PC-3 (cell line): ENCODE data around the gene NOP53. TPM values are rescaled to one million over a fixed set of nuclear protein-coding genes. Genes with fewer than 3 reads are reported as not detected.

Experiments used
- ATAC-seq: fragments of 200-7000 bp; cut with Tn5 transposase; 2 replicates; pipeline ENCODE4 v1.9.1; 2020; ENCODE audit warnings: mild to moderate bottlenecking, moderate library complexity
- BruUV-seq: library from RNA; stranded (reverse); fragments of 400-500 nt; replicated peaks from 2 replicates; lab custom pipeline; 2021; lab: Mats Ljungman, UMichigan
- CTCF ChIA-PET: fragments of 300-600 bp; sonication (Branson Sonifier 250); formaldehyde crosslinking; loops from one replicate; lab custom pipeline; 2022; ENCODE audit warnings: antibody characterized with exemption; lab: Charles Lee
- POLR2A ChIA-PET: fragments of 300-600 bp; sonication (Branson Sonifier 250); formaldehyde crosslinking; loops from one replicate; lab custom pipeline; 2022; ENCODE audit warnings: antibody characterized with exemption; ENCODE audit not compliant: unreplicated experiment; lab: Charles Lee
- DNase-seq: peaks from one replicate; pipeline ENCODE4 v3.0.0-alpha.2; 2015
- H2AFZ ChIP-seq: fragments of 300-600 bp; sonication (generic); 2 replicates; pipeline ENCODE4 v1.6.0; 2016; ENCODE audit warnings: antibody characterized with exemption, low read length
- H3F3A ChIP-seq: fragments of 300-600 bp; sonication (generic); one replicate; pipeline ENCODE4 v1.6.0; 2017; ENCODE audit warnings: antibody characterized with exemption, low read length, control low read depth, mild to moderate bottlenecking; ENCODE audit not compliant: unreplicated experiment
- H3K27ac ChIP-seq: fragments of 300-600 bp; sonication (generic); 2 replicates; pipeline ENCODE4 v1.5.1; 2016; ENCODE audit warnings: mild to moderate bottlenecking, low read length
- H3K27me3 ChIP-seq: fragments of 300-600 bp; sonication (generic); 2 replicates; pipeline ENCODE4 v1.6.1; 2016; ENCODE audit warnings: low read length, mixed read lengths
- H3K36me3 ChIP-seq: fragments of 300-600 bp; sonication (generic); 2 replicates; pipeline ENCODE4 v1.6.1; 2016; ENCODE audit warnings: low read depth, mixed run types, low read length, mixed read lengths
- H3K4me1 ChIP-seq: fragments of 300-600 bp; sonication (generic); 2 replicates; pipeline ENCODE4 v1.5.1; 2016; ENCODE audit warnings: low read length; ENCODE audit not compliant: insufficient read depth
- H3K4me2 ChIP-seq: fragments of 300-600 bp; sonication (generic); 2 replicates; pipeline ENCODE4 v1.6.0; 2016; ENCODE audit warnings: low read length
- H3K4me3 ChIP-seq: fragments of 300-600 bp; sonication (generic); 2 replicates; pipeline ENCODE4 v1.5.1; 2016; ENCODE audit warnings: mild to moderate bottlenecking, low read length, mixed read lengths
- H3K79me2 ChIP-seq: fragments of 300-600 bp; sonication (generic); 2 replicates; pipeline ENCODE4 v1.6.1; 2017; ENCODE audit warnings: low read length, mixed read lengths
- H3K9ac ChIP-seq: fragments of 300-600 bp; sonication (generic); 2 replicates; pipeline ENCODE4 v1.6.0; 2016; ENCODE audit warnings: mild to moderate bottlenecking, low read length
- H3K9me2 ChIP-seq: fragments of 300-600 bp; sonication (generic); replicated peaks from 2 replicates; pipeline ENCODE4 v1.6.1; 2016; ENCODE audit warnings: mixed run types, low read length, mixed read lengths
- H3K9me3 ChIP-seq: fragments of 300-600 bp; sonication (generic); 2 replicates; pipeline ENCODE4 v1.6.1; 2016; ENCODE audit warnings: low read length, mixed read lengths
- H4K20me1 ChIP-seq: fragments of 300-600 bp; sonication (generic); 2 replicates; pipeline ENCODE4 v1.6.1; 2016; ENCODE audit warnings: low read length, mixed read lengths
- CTCF ChIP-seq: fragments of 300-600 bp; sonication (generic); conservative IDR thresholded peaks from 2 replicates; pipeline ENCODE4 v1.5.1; 2017; ENCODE audit warnings: antibody characterized with exemption, low read depth, mild to moderate bottlenecking, low read length
- EZH2 ChIP-seq: fragments of 300-600 bp; sonication (generic); IDR thresholded peaks from one replicate; pipeline ENCODE4 v1.6.1; 2017; ENCODE audit warnings: antibody characterized with exemption, mild to moderate bottlenecking, low read length; ENCODE audit not compliant: unreplicated experiment
- EZH2phosphoT487 ChIP-seq: fragments of 300-600 bp; sonication (generic); IDR thresholded peaks from 2 replicates; pipeline ENCODE4 v1.6.1; 2018; ENCODE audit warnings: mild to moderate bottlenecking, antibody characterized with exemption, low read length, borderline replicate concordance
- intact Hi-C: fragments of 100-400 bp; cut with micrococcal nuclease; formaldehyde crosslinking; loops from 2 replicates; pipeline ENCODE4 v1.9.0; 2023
- total RNA-seq: library from RNA; depleted of rRNA; stranded (reverse); fragments of >200 nt; gene quantifications from 2 replicates; pipeline ENCODE4 v1.2.3, GENCODE V29; 2014

NOP53 gene
- total RNA-seq, 1 experiment from 2014 or later, result 61.5 TPM

DNA sequence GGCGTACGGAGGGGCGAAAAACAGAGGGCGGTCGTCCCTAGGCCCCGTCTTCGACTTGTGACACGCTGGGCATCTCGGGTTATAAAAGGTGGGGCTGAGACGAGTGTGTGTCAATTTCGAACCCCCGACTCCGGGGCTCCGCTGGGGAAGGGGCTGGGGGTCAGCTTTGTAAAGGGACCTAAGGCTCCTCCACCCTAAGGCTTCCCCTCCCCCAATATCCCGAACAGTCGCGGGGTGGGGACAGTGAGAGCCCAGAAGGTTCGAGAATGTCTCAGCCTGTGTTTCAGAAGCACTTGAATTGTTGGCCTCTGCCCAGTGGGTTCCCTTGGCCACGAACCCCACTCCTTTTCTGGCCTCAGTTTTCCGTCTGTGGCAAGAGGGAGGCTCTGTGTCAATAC, 33.6 kb downstream of the NOP53 start:
- Histone ChIP-seq H3K4me2 (peak overlapping the region; percentile 97), H3K9me3 (no peaks in the 10 kb centered on the region), H3K36me3 (peaks cover 8% of the 10 kb centered on the region), H3K9me2 (no peaks in the 10 kb centered on the region), H3K4me3 (peak overlapping the region; percentile 97), H2AFZ (peak overlapping the region; percentile 98; the same call in 1 of the 2 replicates), H3K27ac (peak overlapping the region; percentile 88; the same call in 1 of the 2 replicates), H4K20me1 (no peaks in the 10 kb centered on the region), H3K4me1 (peaks cover 8% of the 10 kb centered on the region), H3K27me3 (no peaks in the 10 kb centered on the region), H3K79me2 (peaks cover 25% of the 10 kb centered on the region), H3F3A (no peaks in the 10 kb centered on the region), H3K9ac (peak overlapping the region; percentile 97)
- intact Hi-C loops, result no loop called here
- TSS peak; percentile 79 for BruUV-seq
- peak; percentile 24; the same call in 1 of the 2 replicates for ATAC-seq
- CTCF ChIA-PET, result no interaction called here
- POLR2A ChIA-PET, result no interaction called here
- no peak for TF ChIP-seq EZH2phosphoT487
- no peak for TF ChIP-seq CTCF
- TF ChIP-seq EZH2, result no peak
- no peak for DNase-seq

- no peak for TF ChIP-seq EZH2phosphoT487
- no peak for TF ChIP-seq EZH2
- no peak for TF ChIP-seq CTCF
- H3K27me3 ChIP-seq, result no peaks in the 10 kb centered on the region
- H3K9ac ChIP-seq, result peak overlapping the region; percentile 97
- no peak for DNase-seq
- intact Hi-C loops, result no loop called here
- ChIA-PET POLR2A (no interaction called here), CTCF (no interaction called here)
- H2AFZ ChIP-seq, result no peak overlapping the region
- H3K9me3 ChIP-seq, result no peaks in the 10 kb centered on the region
- no peak for ATAC-seq
- peak overlapping the region; percentile 97 for H3K4me2 ChIP-seq
- peak overlapping the region; percentile 97 for H3K4me3 ChIP-seq
- H3K36me3 ChIP-seq, result peaks cover 8% of the 10 kb centered on the region
- H3K9me2 ChIP-seq, result no peaks in the 10 kb centered on the region
- BruUV-seq, result no TSS peak
- peaks cover 25% of the 10 kb centered on the region for H3K79me2 ChIP-seq
- H3F3A ChIP-seq, result no peaks in the 10 kb centered on the region
- peaks cover 8% of the 10 kb centered on the region for H3K4me1 ChIP-seq
- H3K27ac ChIP-seq, result no peak overlapping the region
- H4K20me1 ChIP-seq, result no peaks in the 10 kb centered on the region
Measured at GRCh38 chr19:47779524-47780214, 34.3 kb downstream of the NOP53 start.

- H3K9me2 ChIP-seq, result no peaks in the 10 kb centered on the region
- no peaks in the 10 kb centered on the region for H4K20me1 ChIP-seq
- peaks cover 8% of the 10 kb centered on the region for H3K4me1 ChIP-seq
Measured at GRCh38 chr19:47780215-47780551, 34.8 kb downstream of the NOP53 start.

More at GRCh38 chr19:47780215-47780551, 34.8 kb downstream of the NOP53 start:
- Histone ChIP-seq H3K9ac (no peak overlapping the region), H3K4me3 (peak overlapping the region; percentile 97), H3K36me3 (peaks cover 8% of the 10 kb centered on the region), H2AFZ (no peak overlapping the region), H3K27ac (no peak overlapping the region), H3K79me2 (peaks cover 25% of the 10 kb centered on the region), H3K9me3 (no peaks in the 10 kb centered on the region), H3F3A (no peaks in the 10 kb centered on the region), H3K4me2 (peak overlapping the region; percentile 97), H3K27me3 (no peaks in the 10 kb centered on the region)
- DNase-seq, result no peak
- POLR2A ChIA-PET, result no interaction called here
- BruUV-seq, result no TSS peak
- TF ChIP-seq CTCF (no peak), EZH2phosphoT487 (no peak), EZH2 (no peak)
- CTCF ChIA-PET, result no interaction called here
- ATAC-seq, result no peak
- intact Hi-C loops, result no loop called here
